ENCODE data around the gene RBM17. TPM values are rescaled to one million over a fixed set of nuclear protein-coding genes. Genes with fewer than 3 reads are reported as not detected.

RBM17 gene
- total RNA-seq, 2 donors from 2014 or later = 54.5 to 57.0 TPM

- 64 to 84% methylated on average over 4 of the region's 4 CpGs for WGBS, 2 donors
These were observed 44.0 kb upstream of the RBM17 start for GRCh38 chr10:6044751-6045313.

GRCh38 chr10:6045314-6045848, 43.5 kb upstream of the RBM17 start:
- Histone ChIP-seq H3K27ac (no peak overlapping the region), H3K4me1 (no peaks in the 10 kb centered on the region), H3K9me3 (no peaks in the 10 kb centered on the region), H3K4me3 (no peak overlapping the region), H3K36me3 (replicated peaks in 1 of 2; ENCODE audit: insufficient read depth in 1 of 2, low read depth in 2 of 2) (no peaks in the 10 kb centered on the region), H3K27me3 (no peaks in the 10 kb centered on the region)
- intact Hi-C loops (cut with DNase I) = no loop called here
- no peak for ATAC-seq
- DNase-seq = no peak
- 47 to 62% methylated on average over 8 of the region's 8 CpGs for WGBS, 2 donors
- TF ChIP-seq POLR2A (IDR thresholded peaks at IDR 0.05) (no peak), CTCF (IDR thresholded peaks at IDR 0.05) (no peak)

More at GRCh38 chr10:6044751-6045313, 44.0 kb upstream of the RBM17 start:
- intact Hi-C loops (cut with DNase I) = no loop called here
- TF ChIP-seq CTCF (IDR thresholded peaks at IDR 0.05) (no peak), POLR2A (IDR thresholded peaks at IDR 0.05) (no peak)
- Histone ChIP-seq H3K9me3 (no peaks in the 10 kb centered on the region), H3K27ac (no peak overlapping the region), H3K27me3 (no peaks in the 10 kb centered on the region), H3K4me1 (no peaks in the 10 kb centered on the region), H3K4me3 (no peak overlapping the region), H3K36me3 (replicated peaks in 1 of 2; ENCODE audit: insufficient read depth in 1 of 2, low read depth in 2 of 2) (no peaks in the 10 kb centered on the region)
- ATAC-seq (no peak), DNase-seq (no peak)

- ATAC-seq (no peak), DNase-seq (no peak)
- Histone ChIP-seq H3K27me3 (no peaks in the 10 kb centered on the region), H3K4me3 (no peak overlapping the region), H3K4me1 (no peaks in the 10 kb centered on the region), H3K36me3 (replicated peaks in 1 of 2; ENCODE audit: insufficient read depth in 1 of 2, low read depth in 2 of 2) (no peaks in the 10 kb centered on the region), H3K9me3 (no peaks in the 10 kb centered on the region), H3K27ac (no peak overlapping the region)
- TF ChIP-seq CTCF (IDR thresholded peaks at IDR 0.05) = no peak
- no peak for TF ChIP-seq POLR2A (IDR thresholded peaks at IDR 0.05)
- intact Hi-C loops (cut with DNase I) = no loop called here
- WGBS, 2 donors = 52 to 55% methylated on average over 9 of the region's 9 CpGs
These were observed 42.7 kb upstream of the RBM17 start for GRCh38 chr10:6045878-6046772.

GRCh38 chr10:6046773-6047611, 41.8 kb upstream of the RBM17 start:
- Histone ChIP-seq H3K27me3 (no peaks in the 10 kb centered on the region), H3K4me1 (no peaks in the 10 kb centered on the region), H3K9me3 (no peaks in the 10 kb centered on the region), H3K4me3 (no peak overlapping the region), H3K36me3 (replicated peaks in 1 of 2; ENCODE audit: insufficient read depth in 1 of 2, low read depth in 2 of 2) (no peaks in the 10 kb centered on the region), H3K27ac (no peak overlapping the region)
- WGBS, 2 donors = 65% methylated on average over 10 to 14 of the region's 14 CpGs
- ATAC-seq (no peak), DNase-seq (no peak)
- TF ChIP-seq CTCF (IDR thresholded peaks at IDR 0.05) (no peak), POLR2A (IDR thresholded peaks at IDR 0.05) (no peak)
- intact Hi-C loops (cut with DNase I) = no loop called here
